Activated T-helper 1 cell treated with anti-CD3 and anti-CD28 coated beads, Interleukin-12 subunit alpha, Interleukin-12 subunit beta, Interleukin-2, Interleukin-4 antibody, amounts not matched to agents 30 ng/mL and 10 ng/mL and 1 ng/mL, durations not matched to agents 14 hours and 24 hours and 36 hours (primary cell): ENCODE data around the gene CAMK2A. TPM values are rescaled to one million over a fixed set of nuclear protein-coding genes. Genes with fewer than 3 reads are reported as not detected.

Experiments used
- DNase-seq: peaks from one replicate; pipeline ENCODE4 v3.0.0; 2021; ENCODE audit warnings: low spot score
- H3K27ac Mint-ChIP-seq: one replicate; pipeline ENCODE4 v1.8.0; 2021; ENCODE audit warnings: mild to moderate bottlenecking, mixed read lengths
- H3K27me3 Mint-ChIP-seq: one replicate; pipeline ENCODE4 v1.8.0; 2022; ENCODE audit warnings: mild to moderate bottlenecking, moderate library complexity, mixed read lengths; ENCODE audit not compliant: insufficient read depth
- H3K36me3 Mint-ChIP-seq: one replicate; pipeline ENCODE4 v1.8.0; 2021; ENCODE audit warnings: low read depth, mixed read lengths
- H3K4me1 Mint-ChIP-seq: one replicate; pipeline ENCODE4 v1.8.0; 2021; ENCODE audit warnings: low read depth, mixed read lengths
- H3K4me3 Mint-ChIP-seq: one replicate; pipeline ENCODE4 v1.8.0; 2021; ENCODE audit warnings: mild to moderate bottlenecking, moderate library complexity, mixed read lengths
- H3K9me3 Mint-ChIP-seq: one replicate; pipeline ENCODE4 v1.8.0; 2021; ENCODE audit warnings: mixed read lengths
- intact Hi-C: fragments of 100-400 bp; cut with micrococcal nuclease; formaldehyde crosslinking; loops from one replicate; pipeline ENCODE4 v1.15.1; 2024
- total RNA-seq: library from RNA; stranded (reverse); gene quantifications from 2 replicates; pipeline ENCODE4 v1.2.3, GENCODE V29; 2022

The CAMK2A gene
- total RNA-seq, 1 donor from 2014 or later = not detected

DNA sequence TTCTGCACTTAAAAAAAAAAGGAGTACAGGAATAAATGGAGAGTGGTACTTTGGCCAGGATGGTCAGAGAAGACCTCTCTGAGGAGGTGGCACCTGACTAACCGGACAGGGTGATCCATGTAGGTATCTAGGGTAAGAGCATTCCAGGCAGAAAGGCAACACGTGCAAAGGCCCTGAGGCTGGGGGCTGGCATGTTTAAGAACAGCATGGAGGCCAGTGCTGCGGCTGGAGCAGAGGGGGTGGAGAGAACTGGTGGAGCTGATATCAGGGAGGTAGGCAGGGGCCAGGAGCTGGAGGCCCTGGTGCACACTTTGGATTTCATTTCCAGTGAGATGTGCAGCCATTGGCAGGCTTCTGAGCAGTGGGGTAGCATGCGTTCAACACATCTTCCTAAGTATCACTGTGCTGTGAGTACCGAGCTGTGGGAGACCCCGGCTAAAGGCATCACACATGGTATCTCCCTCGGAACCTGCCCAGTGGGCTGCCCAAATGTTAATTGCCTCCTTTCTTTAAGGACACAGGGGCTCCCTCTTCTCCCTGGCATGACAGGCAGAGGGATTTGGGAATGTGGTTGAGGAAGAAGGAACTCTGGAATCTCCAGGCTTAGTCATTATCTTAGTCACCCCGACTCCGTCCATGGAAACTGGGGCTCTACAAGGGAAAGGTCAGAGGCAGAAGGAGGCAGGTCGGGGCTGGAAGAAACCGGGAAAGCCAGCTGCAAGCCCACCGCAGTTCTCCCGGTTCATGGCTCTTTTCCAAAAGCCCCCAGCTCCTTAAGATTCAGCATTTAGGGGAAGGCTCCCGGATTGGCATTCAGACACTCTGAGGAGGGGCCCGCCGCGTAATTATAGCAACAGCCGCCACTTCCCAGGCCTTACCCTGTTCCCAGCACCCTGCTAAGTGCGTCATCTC, 81.1 kb downstream of the CAMK2A start:
- H3K9me3 Mint-ChIP-seq = no peaks in the 10 kb centered on the region
- H3K27ac Mint-ChIP-seq = no peak overlapping the region
- H3K4me3 Mint-ChIP-seq = no peak overlapping the region
- no peak for DNase-seq
- intact Hi-C loops = no loop called here
- H3K27me3 Mint-ChIP-seq = peaks cover 20% of the 10 kb centered on the region
- H3K36me3 Mint-ChIP-seq = no peaks in the 10 kb centered on the region
- peaks cover 9% of the 10 kb centered on the region for H3K4me1 Mint-ChIP-seq

DNA sequence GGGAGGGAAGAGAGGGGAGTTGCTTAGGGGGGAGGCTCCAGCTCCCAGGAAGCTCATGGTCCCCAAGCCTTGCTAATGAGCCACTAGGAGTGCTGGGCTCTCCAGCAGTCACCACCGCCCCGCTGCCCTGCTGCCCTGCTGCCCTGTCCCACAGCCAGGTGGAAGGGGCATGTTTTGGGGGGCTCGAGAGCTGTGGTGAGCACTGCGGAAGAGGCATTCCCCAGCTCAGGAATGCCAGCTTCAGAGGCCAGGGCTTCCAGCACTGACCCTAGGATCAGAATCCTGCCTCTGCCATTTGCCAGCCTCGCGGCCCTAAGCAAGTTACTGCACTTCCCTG, 82.8 kb downstream of the CAMK2A start:
- Mint-ChIP-seq H3K27ac (no peak overlapping the region), H3K4me1 (peaks cover 9% of the 10 kb centered on the region), H3K36me3 (no peaks in the 10 kb centered on the region), H3K27me3 (peaks cover 16% of the 10 kb centered on the region), H3K4me3 (no peak overlapping the region), H3K9me3 (no peaks in the 10 kb centered on the region)
- no peak for DNase-seq
- intact Hi-C loops = no loop called here

- H3K27me3 Mint-ChIP-seq = peaks cover 16% of the 10 kb centered on the region
- no peaks in the 10 kb centered on the region for H3K36me3 Mint-ChIP-seq
- H3K4me1 Mint-ChIP-seq = peaks cover 9% of the 10 kb centered on the region
- intact Hi-C loops = no loop called here
- H3K9me3 Mint-ChIP-seq = no peaks in the 10 kb centered on the region
- no peak overlapping the region for H3K27ac Mint-ChIP-seq
- no peak overlapping the region for H3K4me3 Mint-ChIP-seq
- no peak for DNase-seq
These were observed 83.3 kb downstream of the CAMK2A start for GRCh38 chr5:150206098-150206778.

- H3K27me3 Mint-ChIP-seq = peaks cover 17% of the 10 kb centered on the region
- intact Hi-C loops = no loop called here
- H3K27ac Mint-ChIP-seq = no peak overlapping the region
- no peak overlapping the region for H3K4me3 Mint-ChIP-seq
- H3K36me3 Mint-ChIP-seq = no peaks in the 10 kb centered on the region
- DNase-seq = no peak
- H3K9me3 Mint-ChIP-seq = no peaks in the 10 kb centered on the region
- H3K4me1 Mint-ChIP-seq = peaks cover 9% of the 10 kb centered on the region
These were observed 85.0 kb downstream of the CAMK2A start for GRCh38 chr5:150204590-150204960.

DNA sequence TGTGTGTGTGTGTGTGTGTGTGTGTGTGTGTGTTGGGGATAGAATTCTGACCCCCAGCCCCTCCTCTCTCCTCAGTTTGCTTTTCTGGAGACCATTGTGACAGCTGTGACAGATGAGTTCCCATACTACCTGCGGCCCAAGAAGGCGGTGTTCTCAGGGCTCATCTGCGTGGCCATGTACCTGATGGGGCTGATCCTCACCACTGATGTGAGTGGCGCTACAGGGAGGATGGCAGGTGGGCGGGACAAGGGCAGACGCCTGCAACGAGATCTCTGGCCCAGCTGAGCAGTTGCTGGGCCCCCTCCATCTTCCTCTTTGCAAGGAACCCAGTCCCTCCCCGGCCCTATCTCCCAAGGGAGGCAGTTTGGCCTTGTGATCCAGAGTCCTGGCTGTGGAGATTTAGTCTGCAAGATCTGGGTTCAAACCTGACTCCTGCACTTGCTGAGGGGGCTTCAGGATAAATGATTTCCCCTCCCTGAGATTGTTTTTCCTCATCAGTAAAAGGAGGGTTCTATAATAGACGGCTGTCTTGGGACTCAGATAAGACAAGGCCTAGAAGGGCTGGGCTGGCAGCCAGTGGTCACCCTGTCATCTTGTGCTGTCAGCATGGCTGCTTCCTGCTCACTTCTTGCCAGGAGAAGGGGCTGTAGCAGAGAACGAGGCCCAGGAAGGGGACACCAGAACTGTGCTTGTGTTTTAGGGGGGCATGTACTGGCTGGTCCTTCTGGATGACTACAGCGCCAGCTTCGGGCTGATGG, 85.6 kb downstream of the CAMK2A start:
- Mint-ChIP-seq H3K27ac (no peak overlapping the region), H3K36me3 (no peaks in the 10 kb centered on the region), H3K4me3 (no peak overlapping the region), H3K4me1 (peaks cover 4% of the 10 kb centered on the region), H3K9me3 (no peaks in the 10 kb centered on the region), H3K27me3 (peaks cover 13% of the 10 kb centered on the region)
- intact Hi-C loops = no loop called here
- no peak for DNase-seq

- DNase-seq = no peak
- Mint-ChIP-seq H3K4me3 (no peak overlapping the region), H3K36me3 (no peaks in the 10 kb centered on the region), H3K27ac (no peak overlapping the region), H3K4me1 (no peaks in the 10 kb centered on the region), H3K9me3 (no peaks in the 10 kb centered on the region), H3K27me3 (peaks cover 5% of the 10 kb centered on the region)
- intact Hi-C loops = no loop called here
These were observed 87.1 kb downstream of the CAMK2A start for GRCh38 chr5:150202501-150202900.

GRCh38 chr5:150197476-150197875, 92.1 kb downstream of the CAMK2A start:
- intact Hi-C loops = no loop called here
- no peak overlapping the region for H3K27ac Mint-ChIP-seq
- peaks cover 10% of the 10 kb centered on the region for H3K27me3 Mint-ChIP-seq
- H3K36me3 Mint-ChIP-seq = no peaks in the 10 kb centered on the region
- H3K4me1 Mint-ChIP-seq = no peaks in the 10 kb centered on the region
- H3K9me3 Mint-ChIP-seq = no peaks in the 10 kb centered on the region
- H3K4me3 Mint-ChIP-seq = no peak overlapping the region
- no peak for DNase-seq

- no peak overlapping the region for H3K27ac Mint-ChIP-seq
- H3K9me3 Mint-ChIP-seq = no peaks in the 10 kb centered on the region
- no peaks in the 10 kb centered on the region for H3K36me3 Mint-ChIP-seq
- DNase-seq = no peak
- H3K4me3 Mint-ChIP-seq = no peak overlapping the region
- peaks cover 13% of the 10 kb centered on the region for H3K27me3 Mint-ChIP-seq
- intact Hi-C loops = no loop called here
- no peaks in the 10 kb centered on the region for H3K4me1 Mint-ChIP-seq
These were observed 92.6 kb downstream of the CAMK2A start for GRCh38 chr5:150196986-150197385.

DNA sequence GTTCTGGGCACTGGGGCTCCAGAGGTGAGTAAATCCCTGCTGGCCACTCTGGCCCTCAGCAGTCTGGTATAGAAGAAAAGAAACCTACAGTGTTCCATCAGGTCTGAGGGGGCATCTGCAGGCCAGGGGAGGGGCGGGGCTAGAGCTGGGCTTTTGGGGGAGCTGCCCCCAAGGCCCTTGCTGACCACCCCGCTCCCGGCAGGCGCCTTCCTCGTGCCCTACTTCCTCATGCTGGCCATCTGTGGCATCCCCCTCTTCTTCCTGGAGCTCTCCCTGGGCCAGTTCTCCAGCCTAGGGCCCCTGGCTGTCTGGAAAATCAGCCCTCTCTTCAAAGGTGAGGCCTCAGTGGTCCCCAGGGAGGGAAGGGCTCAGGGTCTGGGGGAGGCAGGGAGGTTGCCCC, 93.1 kb downstream of the CAMK2A start:
- H3K4me3 Mint-ChIP-seq = no peak overlapping the region
- H3K4me1 Mint-ChIP-seq = no peaks in the 10 kb centered on the region
- H3K27me3 Mint-ChIP-seq = peaks cover 13% of the 10 kb centered on the region
- H3K36me3 Mint-ChIP-seq = no peaks in the 10 kb centered on the region
- no peak overlapping the region for H3K27ac Mint-ChIP-seq
- no peak for DNase-seq
- no peaks in the 10 kb centered on the region for H3K9me3 Mint-ChIP-seq
- intact Hi-C loops = no loop called here

DNA sequence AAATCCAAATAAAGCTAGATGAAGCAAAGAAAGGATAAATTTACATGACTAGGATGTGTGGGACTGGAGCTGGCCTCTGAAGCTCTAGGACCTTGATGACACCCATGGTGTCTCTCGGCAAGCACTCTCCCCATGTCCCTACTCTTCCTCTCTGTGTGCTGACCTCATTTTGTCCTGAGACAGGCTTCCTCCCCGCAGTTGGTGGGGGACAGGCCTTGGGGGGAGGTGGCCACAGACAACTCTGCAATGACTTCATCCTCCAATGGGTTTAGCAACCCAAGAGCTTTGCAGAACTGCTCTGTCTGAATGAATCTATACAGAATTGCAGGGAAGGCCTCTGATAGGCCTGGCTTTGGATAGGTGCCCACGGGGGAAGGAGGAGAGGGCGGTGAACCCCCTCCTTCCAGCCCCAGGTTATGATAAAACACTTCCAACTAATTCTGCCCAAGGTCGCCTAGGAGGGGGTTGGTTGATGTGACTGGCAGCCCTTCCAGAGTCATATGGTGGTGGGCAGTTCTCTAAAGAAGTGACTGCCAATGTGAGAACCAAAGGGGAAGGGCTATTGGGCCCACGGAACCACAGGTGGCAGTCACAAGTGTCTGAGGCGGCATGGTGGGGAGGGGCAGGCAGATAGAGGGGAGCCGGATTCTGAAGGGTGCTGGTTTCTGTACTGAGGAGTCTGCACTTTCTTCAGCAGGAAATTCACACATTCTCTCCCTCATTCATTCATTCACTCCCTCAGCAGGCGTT, 93.7 kb downstream of the CAMK2A start:
- no peaks in the 10 kb centered on the region for H3K9me3 Mint-ChIP-seq
- H3K27me3 Mint-ChIP-seq = peaks cover 16% of the 10 kb centered on the region
- H3K27ac Mint-ChIP-seq = no peak overlapping the region
- intact Hi-C loops = no loop called here
- H3K4me1 Mint-ChIP-seq = no peaks in the 10 kb centered on the region
- H3K36me3 Mint-ChIP-seq = no peaks in the 10 kb centered on the region
- no peak for DNase-seq
- no peak overlapping the region for H3K4me3 Mint-ChIP-seq

DNA sequence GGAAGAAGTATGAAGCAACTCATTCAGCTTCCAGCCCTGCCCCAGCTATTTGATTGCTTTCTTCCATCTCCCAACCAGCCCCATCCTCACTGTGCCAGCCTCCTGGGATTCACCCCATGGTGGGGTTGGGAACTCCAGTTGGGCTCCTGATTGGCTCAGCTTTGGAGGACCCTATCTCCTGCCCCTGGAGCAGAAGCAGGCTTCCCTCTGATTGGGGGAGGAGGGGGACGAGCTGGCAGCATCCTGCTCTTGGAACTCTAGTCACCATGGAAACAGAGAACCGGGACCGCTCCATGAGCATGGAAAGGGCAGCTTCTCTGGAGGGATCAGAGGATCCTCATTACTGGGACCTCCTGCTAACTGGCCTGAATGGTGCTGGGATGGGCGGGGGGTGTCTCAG, 97.1 kb downstream of the CAMK2A start:
- DNase-seq = no peak
- Mint-ChIP-seq H3K27me3 (peaks cover 32% of the 10 kb centered on the region), H3K4me3 (no peak overlapping the region), H3K36me3 (no peaks in the 10 kb centered on the region), H3K27ac (no peak overlapping the region), H3K4me1 (no peaks in the 10 kb centered on the region), H3K9me3 (no peaks in the 10 kb centered on the region)
- intact Hi-C loops = no loop called here

DNA sequence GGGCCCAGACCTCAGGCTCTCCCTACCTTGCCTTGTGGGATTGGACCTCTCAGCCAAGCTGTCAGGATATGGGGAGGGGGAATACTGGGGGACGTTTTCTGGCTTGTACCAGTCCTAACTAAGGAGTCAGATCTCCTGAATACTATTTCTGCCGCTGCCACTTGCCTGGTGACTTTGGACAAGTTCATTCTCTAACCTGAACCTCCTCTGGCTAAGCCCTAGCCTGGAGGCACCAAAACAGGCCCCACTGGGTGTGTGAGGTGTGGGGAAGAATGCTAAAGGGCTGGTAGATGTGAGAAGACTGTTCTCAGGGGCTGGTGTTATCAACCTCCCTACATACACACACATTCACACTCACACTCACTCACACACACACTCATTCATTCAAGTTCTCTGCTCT, 98.6 kb downstream of the CAMK2A start:
- H3K27me3 Mint-ChIP-seq = peaks cover 38% of the 10 kb centered on the region
- H3K4me3 Mint-ChIP-seq = no peak overlapping the region
- no peaks in the 10 kb centered on the region for H3K36me3 Mint-ChIP-seq
- no peaks in the 10 kb centered on the region for H3K9me3 Mint-ChIP-seq
- no peak overlapping the region for H3K27ac Mint-ChIP-seq
- H3K4me1 Mint-ChIP-seq = no peaks in the 10 kb centered on the region
- intact Hi-C loops = no loop called here
- DNase-seq = no peak
